ENCODE data around the gene KIF3A. TPM values are rescaled to one million over a fixed set of nuclear protein-coding genes. Genes with fewer than 3 reads are reported as not detected.

Gene KIF3A
- total and polyA plus RNA-seq, 11 donors: 5.8 to 19.3 (median 10.1) TPM

DNA sequence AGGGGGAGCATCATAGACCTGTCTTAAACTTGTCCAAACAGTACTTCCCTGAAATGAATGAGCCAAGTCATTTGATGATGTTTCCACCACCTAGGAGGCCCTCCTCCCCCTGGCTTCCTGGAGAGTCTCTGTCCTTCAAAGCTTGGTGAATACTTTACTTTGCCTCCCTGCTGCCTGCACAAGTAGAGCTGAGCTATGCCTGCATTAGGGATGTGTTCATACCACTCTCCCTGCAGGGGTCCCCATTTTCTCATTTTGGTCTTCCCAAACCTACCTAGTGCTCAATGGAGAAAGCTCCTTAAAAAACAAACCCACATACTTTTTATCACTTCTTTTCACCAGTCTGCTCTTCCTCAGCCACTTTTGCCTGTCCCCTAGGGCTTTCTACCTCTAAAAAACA lies 17.6 kb upstream of the KIF3A start:
- Histone ChIP-seq H3K9me3 (no peaks in the 10 kb centered on the region), H3K36me3 (peaks cover 0 to 52% (median 33%) of the 10 kb centered on the region in 9 donors), H3K27me3 (no peaks in the 10 kb centered on the region), H3K27ac (no peak overlapping the region), H3K4me1 (peaks cover 0 to 2% (median 0%) of the 10 kb centered on the region in 12 donors), H3K4me3 (no peak overlapping the region)
- intact Hi-C loops (cut with DNase I): loop anchor here in 6 of 10 donors (5.0 to 10.0 kb wide), 4 partner anchors 60 to 70 kb away; partner anchors contain the start of gene SOWAHA (in 1 of the 6)
- ATAC-seq: peak in 2 of 4 donors; percentile 22 to 36
- no peak for TF ChIP-seq POLR2A (IDR thresholded peaks at IDR 0.05)
- TF ChIP-seq, protein P1, sequence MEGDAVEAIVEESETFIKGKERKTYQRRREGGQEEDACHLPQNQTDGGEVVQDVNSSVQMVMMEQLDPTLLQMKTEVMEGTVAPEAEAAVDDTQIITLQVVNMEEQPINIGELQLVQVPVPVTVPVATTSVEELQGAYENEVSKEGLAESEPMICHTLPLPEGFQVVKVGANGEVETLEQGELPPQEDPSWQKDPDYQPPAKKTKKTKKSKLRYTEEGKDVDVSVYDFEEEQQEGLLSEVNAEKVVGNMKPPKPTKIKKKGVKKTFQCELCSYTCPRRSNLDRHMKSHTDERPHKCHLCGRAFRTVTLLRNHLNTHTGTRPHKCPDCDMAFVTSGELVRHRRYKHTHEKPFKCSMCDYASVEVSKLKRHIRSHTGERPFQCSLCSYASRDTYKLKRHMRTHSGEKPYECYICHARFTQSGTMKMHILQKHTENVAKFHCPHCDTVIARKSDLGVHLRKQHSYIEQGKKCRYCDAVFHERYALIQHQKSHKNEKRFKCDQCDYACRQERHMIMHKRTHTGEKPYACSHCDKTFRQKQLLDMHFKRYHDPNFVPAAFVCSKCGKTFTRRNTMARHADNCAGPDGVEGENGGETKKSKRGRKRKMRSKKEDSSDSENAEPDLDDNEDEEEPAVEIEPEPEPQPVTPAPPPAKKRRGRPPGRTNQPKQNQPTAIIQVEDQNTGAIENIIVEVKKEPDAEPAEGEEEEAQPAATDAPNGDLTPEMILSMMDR (IDR thresholded peaks at IDR 0.05): peak in 6 of 12 donors; percentile 15 to 36 (median 20)
- no peak for DNase-seq

DNA sequence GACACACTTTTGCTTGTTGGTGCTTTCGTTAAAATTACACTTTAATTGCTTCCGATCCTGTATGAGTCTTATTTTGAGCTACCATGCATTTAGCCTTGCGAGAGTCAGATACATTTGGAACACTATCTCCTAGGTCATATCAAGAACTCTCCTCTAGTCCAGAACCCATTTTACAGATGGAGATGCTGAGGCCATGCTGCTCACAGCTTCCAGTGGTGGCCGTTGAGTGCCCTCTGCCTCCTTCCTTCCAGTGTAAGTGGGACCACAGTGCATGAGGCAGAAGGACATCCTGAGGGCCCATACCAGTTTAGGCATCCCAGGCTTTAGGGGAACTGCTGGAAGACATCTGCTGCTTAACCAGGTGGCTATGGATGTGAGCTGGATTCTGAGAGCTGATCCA lies 16.8 kb upstream of the KIF3A start:
- Histone ChIP-seq H3K36me3 (peaks cover 0 to 44% (median 26%) of the 10 kb centered on the region in 9 donors), H3K27ac (no peak overlapping the region), H3K4me1 (peaks cover 0 to 2% (median 0%) of the 10 kb centered on the region in 12 donors), H3K27me3 (no peaks in the 10 kb centered on the region), H3K4me3 (no peak overlapping the region), H3K9me3 (no peaks in the 10 kb centered on the region)
- TF ChIP-seq POLR2A (IDR thresholded peaks at IDR 0.05): no peak
- TF ChIP-seq, protein P1 (IDR thresholded peaks at IDR 0.05): no peak
- WGBS, 4 donors: 94 to 95% (median 94%) methylated on average over 4 of the region's 4 CpGs
- ATAC-seq (no peak), DNase-seq (no peak)
- intact Hi-C loops (cut with DNase I): loop anchor here in 5 of 10 donors (5.0 to 10.0 kb wide), 4 partner anchors 61 to 71 kb away; partner anchors contain the start of gene SOWAHA (in 1 of the 5)

DNA sequence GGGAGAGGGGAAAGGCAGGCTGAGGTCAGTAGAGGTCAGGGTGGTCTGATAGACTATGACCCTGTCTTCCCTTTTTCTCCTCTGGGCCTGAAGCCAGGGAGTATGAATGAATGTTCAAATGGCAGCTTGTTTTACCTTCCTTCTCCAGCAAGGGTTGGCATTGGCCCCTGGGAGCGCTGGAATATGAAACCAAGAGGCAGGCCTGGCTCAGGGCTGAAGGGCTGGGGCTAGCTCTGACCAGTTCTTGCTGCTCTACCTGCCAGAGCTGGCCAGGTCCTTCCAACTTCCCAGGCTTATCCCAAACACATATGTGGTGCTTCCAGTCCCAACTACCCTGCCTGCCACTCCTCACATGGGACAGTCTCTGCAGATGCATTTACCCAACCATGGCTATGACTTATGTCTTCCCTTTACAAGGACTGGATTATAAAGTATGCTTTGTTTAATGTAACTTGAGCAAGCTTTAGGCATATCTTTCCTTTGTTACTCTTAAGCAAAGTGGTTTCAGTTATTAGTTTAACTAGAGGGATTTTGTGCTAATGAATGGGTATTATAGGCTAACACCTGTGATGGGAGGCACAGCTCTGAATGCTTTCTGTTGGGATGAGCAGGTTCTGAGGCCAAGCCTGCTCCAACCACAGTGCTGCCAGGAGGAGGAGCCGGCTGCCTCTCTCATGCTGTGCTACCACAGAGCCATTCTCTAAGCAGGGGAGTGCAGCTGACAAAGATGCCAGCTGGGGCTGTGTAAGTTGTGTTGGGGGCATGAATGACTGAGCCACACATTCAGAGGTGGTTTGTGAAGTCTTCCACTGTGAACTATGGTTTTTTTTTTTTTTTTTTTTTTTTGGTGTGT lies 16.0 kb upstream of the KIF3A start:
- Histone ChIP-seq H3K27me3 (peaks cover 0 to 2% (median 0%) of the 10 kb centered on the region in 9 donors), H3K9me3 (no peaks in the 10 kb centered on the region), H3K4me1 (peaks cover 0 to 2% (median 0%) of the 10 kb centered on the region in 12 donors), H3K27ac (no peak overlapping the region), H3K36me3 (peaks cover 0 to 37% (median 18%) of the 10 kb centered on the region in 9 donors), H3K4me3 (no peak overlapping the region)
- 75 to 91% (median 78%) methylated on average over 2 of the region's 2 CpGs for WGBS, 4 donors
- intact Hi-C loops (cut with DNase I): loop anchor here in 6 of 10 donors (2.0 to 10.0 kb wide), 5 partner anchors 61 to 71 kb away; partner anchors contain the start of gene SOWAHA (in 1 of the 6)
- ATAC-seq (peak in 2 of 4 donors; percentile 24 to 45), DNase-seq (no peak)
- no peak for TF ChIP-seq POLR2A (IDR thresholded peaks at IDR 0.05)
- TF ChIP-seq, protein P1 (IDR thresholded peaks at IDR 0.05): peak in 2 of 12 donors; percentile 12

DNA sequence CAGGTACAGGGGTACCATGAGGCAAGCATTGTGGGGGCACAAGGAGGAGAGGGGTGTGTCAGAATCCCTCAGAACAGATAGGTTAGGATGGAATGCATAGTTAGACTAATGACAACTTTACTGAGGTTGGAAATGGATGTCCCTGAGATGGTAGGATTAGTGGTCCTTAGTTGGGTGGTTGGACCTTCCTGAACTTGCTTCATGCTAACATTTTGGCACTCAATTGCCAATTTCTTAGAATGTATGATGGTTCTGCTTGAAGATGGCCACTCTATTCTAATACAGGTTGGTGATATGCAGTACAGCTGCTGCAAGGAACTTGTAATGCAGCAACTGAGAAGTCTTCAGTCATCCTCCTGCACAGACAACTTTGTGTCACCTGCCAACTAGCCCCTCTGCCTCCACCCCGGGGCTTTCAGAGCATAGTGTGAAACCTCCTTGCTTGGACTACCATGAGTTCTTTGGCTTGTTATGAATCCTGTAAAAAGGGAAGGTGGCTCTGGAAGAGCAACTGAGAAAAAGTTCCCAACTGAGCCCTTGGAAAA lies 15.3 kb upstream of the KIF3A start:
- no peaks in the 10 kb centered on the region for H3K9me3 ChIP-seq
- H3K4me1 ChIP-seq: peaks cover 0 to 4% (median 0%) of the 10 kb centered on the region in 12 donors
- peaks cover 0 to 9% (median 0%) of the 10 kb centered on the region in 9 donors for H3K27me3 ChIP-seq
- no peak overlapping the region for H3K4me3 ChIP-seq
- intact Hi-C loops (cut with DNase I): loop anchor here in 6 of 10 donors (2.0 to 10.0 kb wide), 5 partner anchors 62 to 72 kb away; partner anchors contain the start of gene SOWAHA (in 1 of the 6)
- no peak for DNase-seq
- H3K27ac ChIP-seq: no peak overlapping the region
- WGBS, 4 donors: 71 to 100% (median 94%) methylated on average over 1 of the region's 1 CpG
- no peak for TF ChIP-seq POLR2A (IDR thresholded peaks at IDR 0.05)
- TF ChIP-seq, protein P1 (IDR thresholded peaks at IDR 0.05): no peak
- peaks cover 0 to 30% (median 12%) of the 10 kb centered on the region in 9 donors for H3K36me3 ChIP-seq
- ATAC-seq: no peak

All from heart left ventricle (tissue), 16 donors.